Spleen (tissue), 11 donors: ENCODE results near the gene MCM5. TPM values are rescaled to one million over a fixed set of nuclear protein-coding genes. Genes with fewer than 3 reads are reported as not detected.
"Not testable (repeated sequence)": the region's sequence is repeated elsewhere in the genome, so short reads cannot be mapped to it uniquely, and the experiment has no call there.

Experiments
- DNase-seq: peaks from one replicate; pipeline ENCODE4 v3.0.0-alpha.2; 2020
- H3K27ac ChIP-seq, 8 donors: fragments of 200-600 bp; sonication (generic) in 7 of 8; 1 replicate in 4 of 8; 2 replicates in 4 of 8; pipeline versions ENCODE4 v1.5.0 to v1.8.0; 2016 to 2021; ENCODE audit warnings: inconsistent platforms in 4 of 8, mild to moderate bottlenecking in 4 of 8, moderate library complexity in 1 of 8
- H3K27me3 ChIP-seq, 7 donors: fragments of 200-600 bp; sonication (generic) in 6 of 7; replicated peaks in 1 of 7; 1 replicate in 4 of 7; 2 replicates in 3 of 7; pipeline versions ENCODE4 v1.5.0 to v1.8.0; 2016 to 2021; ENCODE audit warnings: inconsistent platforms in 3 of 7, mild to moderate bottlenecking in 1 of 7
- H3K36me3 ChIP-seq, 6 donors: fragments of 200-600 bp; sonication (generic) in 5 of 6; 1 replicate in 4 of 6; 2 replicates in 2 of 6; pipeline versions ENCODE4 v1.5.0 to v1.8.0; 2016 to 2021; ENCODE audit warnings: inconsistent platforms in 2 of 6
- H3K4me1 ChIP-seq, 6 donors: fragments of 200-600 bp; sonication (generic) in 5 of 6; 1 replicate in 3 of 6; 2 replicates in 3 of 6; pipeline versions ENCODE4 v1.5.0 to v1.8.0; 2016 to 2021; ENCODE audit warnings: inconsistent platforms in 3 of 6
- H3K4me3 ChIP-seq, 8 donors: fragments of 200-600 bp; sonication (generic) in 7 of 8; 1 replicate in 4 of 8; 2 replicates in 4 of 8; pipeline versions ENCODE4 v1.5.0 to v1.8.0; 2016 to 2021; ENCODE audit warnings: inconsistent platforms in 4 of 8, mild to moderate bottlenecking in 4 of 8, moderate library complexity in 2 of 8
- H3K9me3 ChIP-seq, 8 donors: fragments of 200-600 bp; sonication (generic) in 7 of 8; 1 replicate in 4 of 8; 2 replicates in 4 of 8; pipeline versions ENCODE4 v1.5.0 to v1.8.0; 2016 to 2021; ENCODE audit warnings: inconsistent platforms in 4 of 8
- CTCF ChIP-seq, 11 experiments: fragments of 200-600 bp in 7 of 11; fragments of 450-650 bp in 4 of 11; sonication (generic) in 4 of 11; IDR thresholded peaks in 8 of 11; conservative IDR thresholded peaks in 3 of 11; 1 replicate in 7 of 11; 2 replicates in 4 of 11; pipeline versions ENCODE4 v1.4.0 to v1.8.0; 2016 to 2021; ENCODE audit warnings: antibody characterized with exemption in 11 of 11, inconsistent platforms in 4 of 11, mild to moderate bottlenecking in 1 of 11
- POLR2A ChIP-seq, 3 donors: fragments of 450-650 bp; IDR thresholded peaks; one replicate each; pipeline ENCODE4 v1.5.1; 2017; ENCODE audit warnings: antibody characterized with exemption in 3 of 3, mild to moderate bottlenecking in 1 of 3
- POLR2AphosphoS5 ChIP-seq, 3 donors: sonication (generic); formaldehyde crosslinking; IDR thresholded peaks; one replicate each; pipeline ENCODE4 v1.5.1; 2017; ENCODE audit warnings: antibody characterized with exemption in 3 of 3
- WGBS, 5 donors: extraction: QIAGEN DNeasy Blood & Tissue Kit in 3 of 5; methylation state at CpG; one replicate each; pipeline versions ENCODE4 v1.1.5 to v1.1.7; 2013 to 2018; 5-methylcytosine and 5-hydroxymethylcytosine counted together
- intact Hi-C: fragments of 100-400 bp; cut with DNase I; formaldehyde crosslinking; loops from one replicate; pipeline ENCODE4 v1.15.0; 2023; ENCODE audit warnings: low total_unique reads
- polyA plus RNA-seq, 3 donors: library from polyadenylated mRNA; stranded (reverse); fragments of 200-250 nt; gene quantifications; one replicate each; pipeline ENCODE4 v1.2.1, GENCODE V29; 2013
- total RNA-seq, 7 donors: library from RNA; depleted of rRNA in 3 of 7; stranded (reverse); fragments of >200 nt in 3 of 7; fragmentation: NEBNext Ultra II Directional in 4 of 7; extraction: Animal tissue kit (Norgen Biotek cat#: 25700) in 4 of 7; gene quantifications; one replicate each; pipeline versions ENCODE4 v1.1.0 to v1.2.1, GENCODE V29; 2016 to 2021
- donor health status: healthy with polysubstance abuse.
- donor health status: DM: no; HTN: no; CAD: no; lungs with moderate emphysema.
- donor health status: DM: no; HTN: no; CAD: no.
- donor health status: Bipolar disorder and iron deficiency.
- donor health status: healthy.
- donor health status: DM: no; HTN: no; CAD: no.
- donor health status: DM: yes; HTN: yes; CAD: no.

The MCM5 gene
- total and polyA plus RNA-seq, 10 donors, result 45.2 to 96.3 (median 56.5) TPM

DNA sequence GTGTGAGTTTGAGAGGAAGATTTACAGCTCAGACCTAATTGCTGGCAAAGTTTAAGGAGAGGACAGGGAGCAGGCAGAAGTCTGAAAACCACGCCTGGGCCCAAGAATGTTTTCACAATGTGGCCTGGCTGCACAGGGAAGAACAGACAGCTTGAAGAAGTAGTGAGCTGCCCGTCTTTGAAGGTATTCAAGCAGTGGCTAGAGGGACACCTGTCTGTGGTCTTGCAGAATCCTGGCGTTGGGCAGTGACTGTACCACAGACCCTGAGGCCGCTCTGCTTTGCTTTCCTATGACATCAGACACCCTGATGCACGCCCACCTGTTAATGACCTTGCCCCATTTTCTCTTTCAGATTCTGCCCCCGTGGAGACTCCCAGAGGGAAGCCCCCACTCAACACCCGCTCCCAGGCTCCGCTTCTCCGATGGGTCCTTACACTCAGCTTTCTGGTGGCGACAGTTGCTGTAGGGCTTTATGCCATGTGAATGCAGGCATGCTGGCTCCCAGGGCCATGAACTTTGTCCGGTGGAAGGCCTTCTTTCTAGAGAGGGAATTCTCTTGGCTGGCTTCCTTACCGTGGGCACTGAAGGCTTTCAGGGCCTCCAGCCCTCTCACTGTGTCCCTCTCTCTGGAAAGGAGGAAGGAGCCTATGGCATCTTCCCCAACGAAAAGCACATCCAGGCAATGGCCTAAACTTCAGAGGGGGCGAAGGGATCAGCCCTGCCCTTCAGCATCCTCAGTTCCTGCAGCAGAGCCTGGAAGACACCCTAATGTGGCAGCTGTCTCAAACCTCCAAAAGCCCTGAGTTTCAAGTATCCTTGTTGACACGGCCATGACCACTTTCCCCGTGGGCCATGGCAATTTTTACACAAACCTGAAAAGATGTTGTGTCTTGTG, 6.6 kb upstream of the MCM5 start:
- WGBS, 5 donors, result 80 to 93% (median 87%) methylated on average over 16 of the region's 16 CpGs
- Histone ChIP-seq H3K36me3 (peaks cover 0 to 52% (median 3%) of the 10 kb centered on the region in 6 donors), H3K4me1 (peaks cover 0 to 56% (median 23%) of the 10 kb centered on the region in 6 donors), H3K27ac (peak overlapping the region in 3 of 8 donors; percentile 19 to 67 (median 34)), H3K4me3 (no peak overlapping the region), H3K9me3 (no peaks in the 10 kb centered on the region), H3K27me3 (no peaks in the 10 kb centered on the region)
- DNase-seq, result no peak
- intact Hi-C loops, result no loop called here
- TF ChIP-seq POLR2A (IDR thresholded peaks at IDR 0.05) (no peak), POLR2AphosphoS5 (IDR thresholded peaks at IDR 0.05) (peak; percentile 39 to 85 (median 51)), CTCF (IDR thresholded peaks at IDR 0.05 in 8 of 11, conservative IDR thresholded peaks at IDR 0.05 in 3 of 11) (no peak)

DNA sequence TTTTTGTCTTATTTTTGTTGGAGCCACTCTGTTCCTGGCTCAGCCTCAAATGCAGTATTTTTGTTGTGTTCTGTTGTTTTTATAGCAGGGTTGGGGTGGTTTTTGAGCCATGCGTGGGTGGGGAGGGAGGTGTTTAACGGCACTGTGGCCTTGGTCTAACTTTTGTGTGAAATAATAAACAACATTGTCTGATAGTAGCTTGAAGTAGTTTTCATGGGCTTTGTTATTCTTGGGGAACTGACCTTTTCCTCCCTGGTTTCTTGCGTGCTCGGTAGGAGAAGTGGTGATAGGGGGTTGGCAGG, 6.0 kb upstream of the MCM5 start:
- intact Hi-C loops, result no loop called here
- TF ChIP-seq CTCF (IDR thresholded peaks at IDR 0.05 in 8 of 11, conservative IDR thresholded peaks at IDR 0.05 in 3 of 11) (no peak), POLR2A (IDR thresholded peaks at IDR 0.05) (peak in 1 of 3 donors; percentile 48)
- 52 to 66% (median 53%) methylated on average over 4 of the region's 4 CpGs for WGBS, 5 donors
- peaks cover 0 to 46% (median 3%) of the 10 kb centered on the region in 6 donors for H3K36me3 ChIP-seq
- H3K4me3 ChIP-seq, result no peak overlapping the region
- no peaks in the 10 kb centered on the region for H3K9me3 ChIP-seq
- no peak for DNase-seq
- peaks cover 0 to 62% (median 29%) of the 10 kb centered on the region in 6 donors for H3K4me1 ChIP-seq
- H3K27me3 ChIP-seq, result no peaks in the 10 kb centered on the region
- H3K27ac ChIP-seq, result peak overlapping the region in 3 of 8 donors; percentile 19 to 67 (median 34)

GRCh38 chr22:35394810-35395563, 5.0 kb upstream of the MCM5 start:
- Histone ChIP-seq H3K27me3 (no peaks in the 10 kb centered on the region), H3K36me3 (peaks cover 0 to 39% (median 3%) of the 10 kb centered on the region in 6 donors), H3K4me3 (no peak overlapping the region), H3K9me3 (no peaks in the 10 kb centered on the region), H3K4me1 (peaks cover 0 to 68% (median 35%) of the 10 kb centered on the region in 6 donors), H3K27ac (peak overlapping the region in 3 of 8 donors; percentile 34 to 79 (median 67))
- intact Hi-C loops, result no loop called here
- DNase-seq, result no peak
- 88 to 94% (median 92%) methylated on average over 5 of the region's 5 CpGs for WGBS, 5 donors
- TF ChIP-seq POLR2AphosphoS5 (IDR thresholded peaks at IDR 0.05), result peak in 1 of 3 donors; percentile 52
- TF ChIP-seq POLR2A (IDR thresholded peaks at IDR 0.05), result no peak
- TF ChIP-seq CTCF (IDR thresholded peaks at IDR 0.05 in 8 of 11, conservative IDR thresholded peaks at IDR 0.05 in 3 of 11), result no peak

DNA sequence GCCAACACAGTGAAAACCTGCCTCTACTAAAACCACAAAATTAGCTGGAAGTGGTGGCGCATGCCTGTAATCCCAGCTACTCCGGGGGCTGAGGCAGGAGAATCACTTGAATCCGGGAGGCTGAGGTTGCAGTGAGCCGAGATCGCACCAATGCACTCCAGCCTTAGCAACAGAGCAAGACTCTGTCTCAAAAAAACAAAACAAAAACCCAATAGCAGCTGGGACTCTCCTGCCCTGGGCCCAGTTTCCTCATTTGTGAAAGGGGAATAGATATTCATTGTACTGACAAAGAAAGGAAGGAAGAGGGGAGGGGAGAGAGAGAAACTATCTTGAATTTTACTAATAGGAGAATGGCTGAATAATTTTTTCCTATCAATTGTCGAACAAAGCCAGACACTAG, 3.3 kb upstream of the MCM5 start:
- H3K4me3 ChIP-seq, intact Hi-C loops, H3K27me3 ChIP-seq, DNase-seq, H3K9me3 ChIP-seq: not testable (repeated sequence)
- WGBS, 5 donors, result 37 to 50% (median 44%) methylated on average over 6 of the region's 6 CpGs
- peak in 1 of 3 donors; percentile 3 for TF ChIP-seq POLR2AphosphoS5 (IDR thresholded peaks at IDR 0.05)
- Histone ChIP-seq H3K4me1 (peaks cover 12 to 82% (median 49%) of the 10 kb centered on the region in 6 donors), H3K36me3 (peaks cover 0 to 30% (median 0%) of the 10 kb centered on the region in 6 donors), H3K27ac (peak overlapping the region in 7 of 8 donors; percentile 12 to 79 (median 50))
